ENCODE data around the gene ADGRE1.
"Not testable (repeated sequence)": the region's sequence is repeated elsewhere in the genome, so short reads cannot be mapped to it uniquely, and the experiment has no call there.

ADGRE1 gene

GRCh38 chr19:6887316-6887715 is at the start of gene ADGRE1:
ADGRE1 (plus strand) TSS chr19:6887579; CDS start chr19:6887609, 30 bp downstream.
- DNase-seq, result no peak

GRCh38 chr19:6838062-6838655 is 49.2 kb upstream of the ADGRE1 start:
- no peak for DNase-seq

- no peak for DNase-seq
These were observed 44.3 kb upstream of the ADGRE1 start for GRCh38 chr19:6842871-6843607.

DNA sequence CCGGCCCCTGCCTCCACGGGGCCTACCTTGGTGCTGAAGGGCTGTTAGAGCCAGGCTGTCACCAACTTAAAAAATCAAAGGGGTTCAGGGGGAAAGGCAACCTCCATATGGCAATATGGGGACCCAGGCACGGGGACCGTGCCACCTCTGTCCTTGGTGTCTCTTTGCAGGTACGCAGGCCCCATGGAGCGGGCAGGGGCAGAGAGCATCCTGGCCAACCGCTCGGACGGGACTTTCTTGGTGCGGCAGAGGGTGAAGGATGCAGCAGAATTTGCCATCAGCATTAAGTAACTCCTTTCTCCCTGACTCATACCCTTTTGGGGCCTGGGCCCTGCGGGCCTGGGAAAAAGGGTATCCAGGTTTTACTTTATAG is 39.6 kb upstream of the ADGRE1 start:
- DNase-seq, result no peak

DNA sequence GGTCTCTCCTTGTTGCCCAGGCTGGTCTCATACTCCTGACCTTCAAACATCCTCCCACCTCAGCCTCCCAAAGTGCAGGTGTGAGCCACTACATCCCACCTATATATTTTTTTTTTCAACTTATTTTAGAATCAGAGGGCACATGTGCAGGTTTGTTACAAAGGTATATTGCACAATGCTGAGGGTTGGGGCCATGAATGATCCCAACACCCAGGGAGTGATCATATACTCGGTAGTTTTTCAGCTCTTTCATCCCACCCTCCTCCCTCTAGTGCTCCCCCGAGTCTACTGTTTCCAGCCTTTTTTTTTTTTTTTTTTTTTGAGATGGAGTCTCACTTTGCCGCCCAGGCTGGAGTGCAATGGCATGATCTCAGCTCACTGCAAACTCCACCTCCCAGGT is 38.4 kb upstream of the ADGRE1 start:
- DNase-seq, result no peak

DNA sequence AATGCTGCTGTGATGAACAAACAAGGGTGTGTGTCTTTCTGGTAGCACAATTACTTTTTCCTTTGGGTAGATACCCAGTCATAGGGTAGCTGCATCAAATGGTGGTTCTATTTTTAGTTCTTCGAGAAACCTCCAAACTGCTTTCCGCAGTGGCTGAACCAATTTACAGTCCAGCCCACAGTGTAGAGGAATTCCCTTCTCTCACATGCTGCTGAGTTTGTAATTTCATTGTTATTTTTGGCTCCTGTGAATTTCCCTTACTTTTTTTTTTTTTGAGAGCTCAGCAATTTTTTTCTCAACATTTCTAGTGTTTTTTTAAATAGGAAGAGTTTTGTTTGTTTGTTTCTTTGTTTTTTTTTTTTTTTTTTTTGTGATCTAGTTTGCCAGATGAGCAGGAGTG is 37.5 kb upstream of the ADGRE1 start:
- DNase-seq, result no peak

DNA sequence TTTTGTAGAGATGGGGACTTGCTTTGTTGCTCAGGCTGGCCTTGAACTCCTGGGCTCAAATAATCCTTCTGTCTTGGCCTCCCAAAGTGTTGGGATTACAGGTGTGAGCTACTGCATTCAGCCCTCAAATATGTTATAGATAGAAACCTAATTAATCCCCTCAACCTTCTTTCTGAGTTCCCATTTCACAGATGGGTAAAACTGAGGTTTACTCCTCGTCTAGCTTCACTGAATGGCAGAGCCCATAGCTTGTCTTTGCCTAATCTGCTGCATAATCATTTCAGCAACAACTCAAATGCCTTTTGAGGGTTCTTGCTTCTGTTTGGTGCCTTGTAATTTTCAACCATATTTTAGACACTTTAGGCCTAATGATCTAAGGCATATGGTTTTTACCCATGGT is 36.0 kb upstream of the ADGRE1 start:
- no peak for DNase-seq

DNA sequence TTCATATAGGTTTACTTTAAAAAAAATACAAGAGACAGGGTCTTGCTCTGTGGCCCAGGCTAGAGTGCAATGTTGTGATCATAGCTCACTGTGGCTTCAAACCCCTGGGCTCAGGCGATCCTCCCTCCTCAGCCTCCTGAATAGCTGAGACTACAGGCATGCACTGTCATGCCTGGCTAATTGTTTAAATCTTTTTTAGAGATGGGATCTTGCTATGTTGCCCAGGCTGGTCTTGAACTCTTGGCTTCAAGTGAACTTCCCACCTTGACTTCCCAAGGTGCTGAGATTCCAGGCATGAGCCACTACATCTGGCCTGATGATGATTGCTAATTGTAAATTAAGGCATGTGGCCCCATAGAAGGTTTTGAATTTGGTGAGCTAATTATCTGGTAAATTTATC is 35.4 kb upstream of the ADGRE1 start:
- DNase-seq, result no peak

DNA sequence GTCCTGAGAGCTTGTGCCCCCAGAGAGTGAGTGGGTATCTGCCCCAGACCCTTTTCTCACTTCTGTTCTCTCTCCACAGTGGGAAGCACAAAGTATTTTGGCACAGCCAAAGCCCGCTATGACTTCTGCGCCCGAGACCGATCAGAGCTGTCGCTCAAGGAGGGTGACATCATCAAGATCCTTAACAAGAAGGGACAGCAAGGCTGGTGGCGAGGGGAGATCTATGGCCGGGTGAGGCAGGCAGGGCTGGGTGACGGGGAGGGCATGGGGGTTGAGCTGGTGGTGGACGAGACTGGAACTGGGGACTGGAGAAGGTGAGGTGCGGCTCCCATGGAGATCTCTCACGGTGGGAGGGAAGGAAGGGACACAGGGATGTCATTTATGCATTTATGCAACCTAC is 33.5 kb upstream of the ADGRE1 start:
- no peak for DNase-seq

- DNase-seq, result no peak
These were observed 32.6 kb upstream of the ADGRE1 start for GRCh38 chr19:6854758-6855157.

DNA sequence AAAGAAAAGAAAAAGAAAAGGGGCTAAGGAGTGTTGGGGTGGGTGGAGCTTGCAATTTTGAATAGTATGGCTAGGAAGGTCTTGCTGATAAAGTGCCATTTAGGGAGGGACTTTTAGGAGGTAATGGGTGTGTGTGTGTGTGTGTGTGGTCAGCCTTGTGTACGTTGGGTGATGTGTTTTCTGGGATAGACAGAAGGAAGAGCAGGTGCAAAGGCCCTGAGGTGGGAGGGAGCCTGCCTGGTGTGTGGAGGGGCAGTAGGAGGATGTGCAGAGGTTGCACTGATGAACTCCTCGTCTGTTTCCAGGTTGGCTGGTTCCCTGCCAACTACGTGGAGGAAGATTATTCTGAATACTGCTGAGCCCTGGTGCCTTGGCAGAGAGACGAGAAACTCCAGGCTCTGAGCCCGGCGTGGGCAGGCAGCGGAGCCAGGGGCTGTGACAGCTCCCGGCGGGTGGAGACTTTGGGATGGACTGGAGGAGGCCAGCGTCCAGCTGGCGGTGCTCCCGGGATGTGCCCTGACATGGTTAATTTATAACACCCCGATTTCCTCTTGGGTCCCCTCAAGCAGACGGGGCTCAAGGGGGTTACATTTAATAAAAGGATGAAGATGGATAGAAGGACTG is 30.5 kb upstream of the ADGRE1 start:
- DNase-seq, result no peak

DNA sequence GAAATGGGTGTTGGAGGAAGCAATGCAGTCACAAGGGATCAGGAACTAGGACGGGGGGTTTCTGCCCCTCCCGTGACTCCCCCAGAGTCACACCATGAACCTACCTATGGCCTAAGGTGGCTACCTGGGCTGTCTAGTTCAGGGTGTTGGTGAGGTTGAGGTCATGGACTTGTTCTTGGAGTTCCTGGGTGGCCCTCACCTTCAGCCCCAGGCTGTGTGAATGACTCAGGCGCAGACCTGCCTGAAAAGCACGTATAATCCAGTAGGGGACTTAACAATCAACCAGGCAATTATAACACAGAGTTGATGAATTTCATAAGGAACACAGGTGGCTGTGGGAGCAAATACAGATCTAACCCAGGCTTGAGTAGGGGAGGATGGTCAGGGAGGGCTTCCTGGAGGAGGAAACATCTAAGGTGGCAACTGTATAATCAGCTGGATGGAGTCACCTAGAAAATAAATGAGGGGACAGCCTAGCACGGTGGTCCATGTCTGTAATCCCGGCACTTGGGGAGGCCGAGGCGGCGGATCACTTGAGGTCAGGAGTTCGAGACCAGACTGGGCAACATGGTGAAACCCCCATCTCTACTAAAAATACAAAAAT is 25.6 kb upstream of the ADGRE1 start:
- DNase-seq, result no peak

DNA sequence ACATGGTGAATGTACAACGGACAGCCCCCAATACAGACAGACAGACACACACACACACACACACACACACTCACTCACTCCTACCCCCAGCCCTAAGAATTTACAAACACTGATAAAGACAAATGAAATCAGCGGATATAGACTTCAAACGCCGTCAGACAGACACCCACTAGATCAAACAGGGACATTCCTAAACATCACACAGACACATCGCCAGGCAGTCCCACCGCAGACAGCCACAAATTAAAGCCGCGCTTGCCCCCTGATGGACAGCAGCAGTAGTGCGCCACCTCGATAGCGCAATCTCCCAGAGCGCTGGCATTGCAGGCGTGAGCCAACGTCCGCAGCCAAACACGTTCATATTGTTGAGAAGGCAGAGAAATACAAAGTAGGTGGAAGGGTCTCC is 24.7 kb upstream of the ADGRE1 start:
- DNase-seq, result peak; percentile 58 to 80

- no peak for DNase-seq
These were observed 22.9 kb upstream of the ADGRE1 start for GRCh38 chr19:6864325-6864940.

DNA sequence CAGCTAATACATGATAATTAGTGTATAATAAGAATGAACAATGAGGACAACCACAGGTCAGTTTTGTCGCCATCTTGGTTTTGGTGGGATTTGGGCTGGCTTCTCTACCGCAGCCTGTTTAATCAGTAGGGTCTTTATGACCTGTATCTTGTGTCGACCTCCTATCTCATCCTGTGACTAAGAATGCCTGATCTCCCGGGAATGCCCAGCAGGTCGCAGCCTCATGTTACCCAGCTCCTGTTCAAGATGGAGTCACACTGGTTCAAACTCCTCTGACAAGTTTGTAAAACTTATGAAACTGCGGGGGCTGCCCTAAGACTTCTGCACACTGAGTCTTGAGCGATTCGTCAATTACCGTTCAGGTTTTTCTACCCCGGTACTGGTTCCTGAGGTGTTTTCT is 21.5 kb upstream of the ADGRE1 start:
- DNase-seq, result no peak

GRCh38 chr19:6866741-6867151 is 20.6 kb upstream of the ADGRE1 start:
- no peak for DNase-seq

- peak; percentile 22 to 83 for DNase-seq
These were observed 19.0 kb upstream of the ADGRE1 start for GRCh38 chr19:6868351-6868750.

DNA sequence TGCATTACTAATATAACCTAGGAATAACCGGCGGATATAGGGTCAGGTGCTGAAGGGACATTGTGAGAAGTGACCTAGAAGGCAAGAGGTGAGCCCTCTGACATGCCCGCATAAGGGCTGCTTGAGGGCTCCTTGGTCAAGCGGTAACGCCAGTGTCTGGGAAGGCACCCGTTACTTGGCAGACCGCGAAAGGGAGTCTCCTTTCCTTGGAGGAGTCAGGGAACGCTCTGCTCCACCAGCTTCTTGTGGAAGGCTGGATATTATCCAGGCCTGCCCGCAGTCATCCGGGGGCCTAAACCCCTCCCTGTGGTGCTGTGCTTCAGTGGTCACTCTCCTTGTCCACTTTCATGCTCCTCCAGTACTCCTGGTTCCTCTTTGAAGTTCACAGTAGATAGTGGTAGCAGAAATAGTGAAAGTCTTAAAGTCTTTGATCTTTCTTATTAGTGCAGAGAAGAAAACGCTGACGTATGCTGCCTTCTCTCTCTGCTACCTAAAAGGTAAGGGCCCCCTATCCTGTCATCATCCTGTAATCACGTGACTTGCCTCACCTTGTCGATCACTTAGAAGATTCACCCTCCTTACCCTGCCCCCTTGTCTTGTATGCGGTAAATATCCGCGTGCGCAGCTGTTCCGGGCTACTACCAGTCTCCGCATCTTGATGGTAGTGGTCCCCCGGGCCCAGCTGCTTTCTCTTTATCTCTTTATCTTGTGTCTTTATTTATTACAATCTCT is 18.1 kb upstream of the ADGRE1 start:
- not testable (repeated sequence) for DNase-seq

GRCh38 chr19:6873708-6874431 is 13.5 kb upstream of the ADGRE1 start:
- DNase-seq, result no peak

DNA sequence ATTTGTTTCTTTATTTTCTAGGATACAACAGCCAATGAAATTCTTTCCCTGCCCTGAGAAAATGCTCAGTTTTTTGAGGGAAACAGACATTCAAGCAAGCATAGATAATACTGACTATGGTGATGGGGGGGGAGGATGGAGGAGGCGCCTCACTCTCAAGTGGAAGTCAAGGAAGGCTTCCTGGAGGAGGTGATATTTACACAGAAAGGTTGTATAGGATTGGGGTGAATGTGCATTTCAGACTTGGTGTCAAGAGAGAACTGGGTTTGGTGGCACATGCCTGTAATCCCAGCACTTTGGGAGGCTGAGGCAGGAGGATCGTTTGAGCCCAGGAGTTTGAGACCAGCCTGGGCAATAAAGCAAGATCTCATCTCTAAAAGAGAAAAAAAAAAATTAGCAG is 12.2 kb upstream of the ADGRE1 start:
- DNase-seq, result no peak

DNA sequence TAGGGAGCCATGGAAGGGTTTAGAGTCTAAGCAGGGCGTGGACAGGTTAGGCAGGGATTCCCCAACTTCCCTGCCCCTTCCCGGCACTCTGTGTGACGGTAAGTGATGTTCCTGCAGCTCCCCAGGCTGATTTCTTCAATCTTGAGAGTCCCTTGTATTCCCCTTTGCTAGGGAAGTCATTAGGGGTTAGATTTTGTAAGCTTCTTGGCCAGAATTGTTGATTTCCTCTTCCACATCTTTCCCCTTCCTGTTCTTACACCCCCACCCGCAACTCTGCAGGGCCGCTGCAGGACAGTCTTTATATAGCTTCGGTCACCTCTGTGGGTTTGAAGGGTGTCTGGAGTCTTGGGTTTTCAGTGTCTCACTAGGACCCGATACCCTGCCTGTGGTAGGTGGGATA is 10.6 kb upstream of the ADGRE1 start:
- no peak for DNase-seq

- no peak for DNase-seq
These were observed 9.6 kb upstream of the ADGRE1 start for GRCh38 chr19:6877766-6878165.
